ENCODE results near the gene RBMS3.

DNA sequence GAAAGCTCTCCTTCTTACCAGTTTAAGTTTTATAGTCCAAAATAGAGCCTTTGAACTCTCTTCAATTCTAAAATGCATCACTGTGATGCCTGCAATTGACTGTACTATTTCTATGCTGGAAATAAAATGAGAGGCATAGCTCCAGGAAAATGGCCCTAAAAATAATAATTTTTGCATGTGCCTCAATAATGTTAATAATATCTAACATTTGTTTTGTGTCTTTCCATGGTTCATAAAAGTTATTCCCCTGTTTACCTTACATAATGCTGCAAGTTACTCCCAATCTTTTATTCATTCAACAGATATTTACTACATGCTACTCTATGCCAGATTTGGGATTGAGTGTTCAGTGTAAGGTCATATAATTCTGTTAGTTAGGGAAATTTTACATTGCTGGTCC is 574.0 kb downstream of the RBMS3 start:
- TF ChIP-seq POLR2A (IDR thresholded peaks at IDR 0.05): no peak
- TF ChIP-seq, protein P1, sequence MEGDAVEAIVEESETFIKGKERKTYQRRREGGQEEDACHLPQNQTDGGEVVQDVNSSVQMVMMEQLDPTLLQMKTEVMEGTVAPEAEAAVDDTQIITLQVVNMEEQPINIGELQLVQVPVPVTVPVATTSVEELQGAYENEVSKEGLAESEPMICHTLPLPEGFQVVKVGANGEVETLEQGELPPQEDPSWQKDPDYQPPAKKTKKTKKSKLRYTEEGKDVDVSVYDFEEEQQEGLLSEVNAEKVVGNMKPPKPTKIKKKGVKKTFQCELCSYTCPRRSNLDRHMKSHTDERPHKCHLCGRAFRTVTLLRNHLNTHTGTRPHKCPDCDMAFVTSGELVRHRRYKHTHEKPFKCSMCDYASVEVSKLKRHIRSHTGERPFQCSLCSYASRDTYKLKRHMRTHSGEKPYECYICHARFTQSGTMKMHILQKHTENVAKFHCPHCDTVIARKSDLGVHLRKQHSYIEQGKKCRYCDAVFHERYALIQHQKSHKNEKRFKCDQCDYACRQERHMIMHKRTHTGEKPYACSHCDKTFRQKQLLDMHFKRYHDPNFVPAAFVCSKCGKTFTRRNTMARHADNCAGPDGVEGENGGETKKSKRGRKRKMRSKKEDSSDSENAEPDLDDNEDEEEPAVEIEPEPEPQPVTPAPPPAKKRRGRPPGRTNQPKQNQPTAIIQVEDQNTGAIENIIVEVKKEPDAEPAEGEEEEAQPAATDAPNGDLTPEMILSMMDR (IDR thresholded peaks at IDR 0.05): no peak
